ENCODE data around the gene KLHDC10.

DNA sequence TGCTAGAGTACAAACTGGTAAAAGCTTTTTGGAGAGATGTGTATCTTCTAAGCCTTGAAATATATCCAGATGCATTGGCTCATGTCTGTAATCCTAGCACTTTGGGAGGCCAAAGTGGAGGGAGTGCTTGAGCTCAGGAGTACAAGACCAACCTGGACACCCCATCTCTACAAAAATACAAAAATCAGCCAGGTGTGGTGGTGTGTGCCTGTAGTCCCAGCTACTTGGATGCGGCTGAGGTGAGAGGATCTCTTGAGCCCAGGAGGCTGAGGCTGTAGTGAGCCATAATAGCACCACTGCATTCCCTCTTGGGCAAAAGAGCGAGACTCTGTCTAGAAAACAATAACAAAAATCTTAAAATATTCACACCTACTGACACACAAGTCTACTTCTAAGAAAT lies 109.3 kb downstream of the KLHDC10 start:
- TF ChIP-seq, protein P1, sequence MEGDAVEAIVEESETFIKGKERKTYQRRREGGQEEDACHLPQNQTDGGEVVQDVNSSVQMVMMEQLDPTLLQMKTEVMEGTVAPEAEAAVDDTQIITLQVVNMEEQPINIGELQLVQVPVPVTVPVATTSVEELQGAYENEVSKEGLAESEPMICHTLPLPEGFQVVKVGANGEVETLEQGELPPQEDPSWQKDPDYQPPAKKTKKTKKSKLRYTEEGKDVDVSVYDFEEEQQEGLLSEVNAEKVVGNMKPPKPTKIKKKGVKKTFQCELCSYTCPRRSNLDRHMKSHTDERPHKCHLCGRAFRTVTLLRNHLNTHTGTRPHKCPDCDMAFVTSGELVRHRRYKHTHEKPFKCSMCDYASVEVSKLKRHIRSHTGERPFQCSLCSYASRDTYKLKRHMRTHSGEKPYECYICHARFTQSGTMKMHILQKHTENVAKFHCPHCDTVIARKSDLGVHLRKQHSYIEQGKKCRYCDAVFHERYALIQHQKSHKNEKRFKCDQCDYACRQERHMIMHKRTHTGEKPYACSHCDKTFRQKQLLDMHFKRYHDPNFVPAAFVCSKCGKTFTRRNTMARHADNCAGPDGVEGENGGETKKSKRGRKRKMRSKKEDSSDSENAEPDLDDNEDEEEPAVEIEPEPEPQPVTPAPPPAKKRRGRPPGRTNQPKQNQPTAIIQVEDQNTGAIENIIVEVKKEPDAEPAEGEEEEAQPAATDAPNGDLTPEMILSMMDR (IDR thresholded peaks at IDR 0.05): no peak
- TF ChIP-seq NR3C1 (CRISPR knock-in tag; conservative IDR thresholded peaks at IDR 0.05; ENCODE audit: low read depth) (no peak), ZNF423 (CRISPR knock-in tag; IDR thresholded peaks at IDR 0.05) (no peak), JUN (CRISPR knock-in tag; IDR thresholded peaks at IDR 0.05) (no peak), ZNF416 (CRISPR knock-in tag; IDR thresholded peaks at IDR 0.05) (no peak)
- TF ChIP-seq, protein P2, sequence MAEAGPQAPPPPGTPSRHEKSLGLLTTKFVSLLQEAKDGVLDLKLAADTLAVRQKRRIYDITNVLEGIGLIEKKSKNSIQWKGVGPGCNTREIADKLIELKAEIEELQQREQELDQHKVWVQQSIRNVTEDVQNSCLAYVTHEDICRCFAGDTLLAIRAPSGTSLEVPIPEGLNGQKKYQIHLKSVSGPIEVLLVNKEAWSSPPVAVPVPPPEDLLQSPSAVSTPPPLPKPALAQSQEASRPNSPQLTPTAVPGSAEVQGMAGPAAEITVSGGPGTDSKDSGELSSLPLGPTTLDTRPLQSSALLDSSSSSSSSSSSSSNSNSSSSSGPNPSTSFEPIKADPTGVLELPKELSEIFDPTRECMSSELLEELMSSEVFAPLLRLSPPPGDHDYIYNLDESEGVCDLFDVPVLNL (CRISPR knock-in tag; IDR thresholded peaks at IDR 0.05; ENCODE audit: borderline replicate concordance, low read depth): no peak
- TF ChIP-seq, protein P3, sequence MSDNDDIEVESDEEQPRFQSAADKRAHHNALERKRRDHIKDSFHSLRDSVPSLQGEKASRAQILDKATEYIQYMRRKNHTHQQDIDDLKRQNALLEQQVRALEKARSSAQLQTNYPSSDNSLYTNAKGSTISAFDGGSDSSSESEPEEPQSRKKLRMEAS (CRISPR knock-in tag; IDR thresholded peaks at IDR 0.05): no peak

Data from WTC11 (cell line).